B cell (primary cell): Measurements from ENCODE around the gene PRTN3. TPM values are rescaled to one million over a fixed set of nuclear protein-coding genes. Genes with fewer than 3 reads are reported as not detected.

Experiments
- ATAC-seq: fragments of 200-7000 bp; cut with Tn5 transposase; one replicate; pipeline ENCODE4 v1.10.0; 2021; ENCODE audit warnings: low read depth, mild to moderate bottlenecking, moderate number of reproducible peaks, moderate library complexity
- CTCF ChIA-PET: fragments of 350-600 bp; sonication (Branson Sonifier 250); formaldehyde crosslinking; loops from one replicate; lab custom pipeline; 2021; ENCODE audit warnings: antibody characterized with exemption, inconsistent platforms; lab: Charles Lee
- POLR2A ChIA-PET: fragments of 350-600 bp; sonication (Branson Sonifier 250); formaldehyde crosslinking; loops from one replicate; lab custom pipeline; 2021; ENCODE audit warnings: antibody characterized with exemption; lab: Charles Lee
- DNase-seq: peaks from one replicate; pipeline ENCODE4 v3.0.0; 2013
- H2AFZ ChIP-seq: 2 replicates; pipeline ENCODE4 v1.6.1; 2012; ENCODE audit warnings: mild to moderate bottlenecking, low read depth, low read length; ENCODE audit not compliant: insufficient read depth, poor library complexity, severe bottlenecking
- H3K27ac ChIP-seq, 2 donors: 1 replicate in 1 of 2; 2 replicates in 1 of 2; pipeline ENCODE4 v1.5.1; 2012 to 2013; ENCODE audit warnings: low read length in 2 of 2, mild to moderate bottlenecking in 2 of 2, moderate library complexity in 1 of 2
- H3K27me3 ChIP-seq, 4 experiments: fragments of 200-600 bp in 1 of 4; sonication (generic) in 1 of 4; replicated peaks in 1 of 4; 1 replicate in 2 of 4; 2 replicates in 2 of 4; pipeline versions ENCODE4 v1.6.1 to v1.7.0; 2013 to 2016; ENCODE audit warnings: low read length in 3 of 4, mild to moderate bottlenecking in 2 of 4, mixed read lengths in 1 of 4, moderate library complexity in 1 of 4; ENCODE audit not compliant: insufficient read depth in 4 of 4, control insufficient read depth in 3 of 4; ENCODE audit errors: control extremely low read depth in 1 of 4
- H3K36me3 ChIP-seq, 2 experiments: replicated peaks in 1 of 2; 1 replicate in 1 of 2; 2 replicates in 1 of 2; pipeline versions ENCODE4 v1.6.1 to v1.7.1; 2013; ENCODE audit warnings: low read length in 1 of 2; ENCODE audit not compliant: insufficient read depth in 2 of 2, control insufficient read depth in 1 of 2; ENCODE audit errors: control extremely low read depth in 1 of 2, extremely low read depth in 1 of 2
- H3K4me1 ChIP-seq, 2 donors: fragments of 200-600 bp in 1 of 2; sonication (generic) in 1 of 2; 1 replicate in 1 of 2; 2 replicates in 1 of 2; pipeline versions ENCODE4 v1.5.1 to v1.6.1; 2013 to 2017; ENCODE audit warnings: low read length in 2 of 2; ENCODE audit not compliant: control insufficient read depth in 2 of 2, insufficient read depth in 2 of 2
- H3K4me2 ChIP-seq: replicated peaks from 2 replicates; pipeline ENCODE3; 2012; ENCODE audit warnings: mild to moderate bottlenecking, low read depth, low read length; ENCODE audit not compliant: poor library complexity, severe bottlenecking
- H3K4me3 ChIP-seq, 5 experiments: fragments of 200-600 bp in 1 of 5; sonication (generic) in 1 of 5; 1 replicate in 3 of 5; 2 replicates in 2 of 5; pipeline versions ENCODE4 v1.5.1 to v1.7.0; 2011 to 2016; ENCODE audit warnings: low read length in 4 of 5, mild to moderate bottlenecking in 4 of 5, low read depth in 2 of 5, control low read depth in 1 of 5, moderate library complexity in 1 of 5; ENCODE audit not compliant: insufficient read depth in 1 of 5; ENCODE audit errors: control extremely low read depth in 1 of 5, extremely low read depth in 1 of 5
- H3K79me2 ChIP-seq: fragments of 200-600 bp; sonication (generic); one replicate; pipeline ENCODE4 v1.6.0; 2016; ENCODE audit warnings: low read length; ENCODE audit not compliant: control insufficient read depth, insufficient read depth
- H3K9ac ChIP-seq: fragments of 200-600 bp; sonication (generic); 2 replicates; pipeline ENCODE4 v1.6.1; 2017; ENCODE audit warnings: mild to moderate bottlenecking, low read length, moderate library complexity
- H3K9me3 ChIP-seq, 3 donors: one replicate each; pipeline versions ENCODE4 v1.6.1 to v1.7.1; 2013; ENCODE audit warnings: low read length in 2 of 3; ENCODE audit not compliant: control insufficient read depth in 2 of 3, insufficient read depth in 1 of 3; ENCODE audit errors: control extremely low read depth in 1 of 3
- H4K20me1 ChIP-seq: 2 replicates; pipeline ENCODE4 v1.6.0; 2012; ENCODE audit warnings: mild to moderate bottlenecking, low read length; ENCODE audit not compliant: insufficient read depth, control insufficient read depth, poor library complexity, severe bottlenecking
- H3K27ac Mint-ChIP-seq: one replicate; pipeline ENCODE4 v1.8.0; 2021; ENCODE audit warnings: mixed read lengths
- H3K27me3 Mint-ChIP-seq: one replicate; pipeline ENCODE4 v1.8.0; 2021; ENCODE audit warnings: mixed read lengths
- H3K4me1 Mint-ChIP-seq: one replicate; pipeline ENCODE4 v1.8.0; 2021; ENCODE audit warnings: mixed read lengths
- H3K4me3 Mint-ChIP-seq: one replicate; pipeline ENCODE4 v1.8.0; 2021; ENCODE audit warnings: mixed read lengths
- H3K9me3 Mint-ChIP-seq: one replicate; pipeline ENCODE4 v1.8.0; 2022; ENCODE audit warnings: mixed read lengths; ENCODE audit not compliant: insufficient read depth
- CTCF ChIP-seq: fragments of 200-600 bp; IDR thresholded peaks from one replicate; pipeline ENCODE4 v1.8.0; 2022; ENCODE audit warnings: antibody characterized with exemption, mild to moderate bottlenecking
- EZH2 ChIP-seq: IDR thresholded peaks from 2 replicates; pipeline ENCODE4 v1.6.1; 2012; ENCODE audit warnings: borderline replicate concordance, low read depth, mild to moderate bottlenecking, moderate library complexity, low read length; ENCODE audit not compliant: insufficient read depth, poor library complexity, severe bottlenecking
- WGBS: methylation state at CpG from one replicate; pipeline ENCODE4 v1.1.5; 2013; ENCODE audit warnings: missing lambda C conversion rate; ENCODE audit not compliant: insufficient coverage; 5-methylcytosine and 5-hydroxymethylcytosine counted together
- intact Hi-C: fragments of 100-400 bp; cut with micrococcal nuclease; formaldehyde crosslinking; loops from one replicate; pipeline ENCODE4 v1.10.0; 2022
- polyA plus RNA-seq: library from polyadenylated mRNA; depleted of rRNA; stranded (reverse); fragments of >200 nt; gene quantifications from 2 replicates; pipeline ENCODE4 v1.2.3, GENCODE V29; 2012
- total RNA-seq, 2 donors: library from RNA; stranded (reverse); fragments of 120-200 nt in 1 of 2; gene quantifications; 1 replicate in 1 of 2; 2 replicates in 1 of 2; pipeline versions ENCODE4 v1.2.3 to v1.2.4, GENCODE V29; 2013 to 2022

Gene PRTN3
- total and polyA plus RNA-seq, 2 donors (not counting 1 experiment from before 2014, with no cell fraction given) = not detected

- Histone ChIP-seq H3K4me1 (peaks cover 2 to 8% of the 10 kb centered on the region in 2 donors), H3K9me3 (peaks cover 0 to 3% (median 0%) of the 10 kb centered on the region in 3 donors), H2AFZ (no peak overlapping the region), H3K4me2 (peak overlapping the region; percentile 15), H3K27me3 (peaks cover 0 to 48% (median 17%) of the 10 kb centered on the region in 4 experiments), H3K79me2 (no peaks in the 10 kb centered on the region), H4K20me1 (no peaks in the 10 kb centered on the region), H3K36me3 (no peaks in the 10 kb centered on the region), H3K9ac (no peak overlapping the region), H3K27ac (no peak overlapping the region), H3K4me3 (no peak overlapping the region)
- 9% methylated on average over 46 of the region's 46 CpGs for WGBS
- Mint-ChIP-seq H3K4me3 (no peak overlapping the region), H3K9me3 (peaks cover 2% of the 10 kb centered on the region), H3K4me1 (peaks cover 10% of the 10 kb centered on the region), H3K27me3 (peaks cover 22% of the 10 kb centered on the region), H3K27ac (no peak overlapping the region)
- ChIA-PET POLR2A (no interaction called here), CTCF (interaction anchor here (0.6 kb wide), 1 partner anchor 210 kb away, joined by 3 read pairs; the partner anchor contains the start of gene POLRMT)
- TF ChIP-seq EZH2 (no peak), CTCF (no peak)
- DNase-seq (no peak), ATAC-seq (no peak)
- intact Hi-C loops = no loop called here
Observed at GRCh38 chr19:843180-843835, 2.5 kb downstream of the PRTN3 start.

- intact Hi-C loops = no loop called here
- Histone ChIP-seq H4K20me1 (no peaks in the 10 kb centered on the region), H3K9ac (no peak overlapping the region), H3K36me3 (no peaks in the 10 kb centered on the region), H3K4me3 (no peak overlapping the region), H3K4me1 (peaks cover 2 to 8% of the 10 kb centered on the region in 2 donors), H3K79me2 (no peaks in the 10 kb centered on the region), H3K9me3 (peaks cover 0 to 7% (median 0%) of the 10 kb centered on the region in 3 donors), H3K27me3 (peaks cover 0 to 55% (median 18%) of the 10 kb centered on the region in 4 experiments), H2AFZ (no peak overlapping the region), H3K4me2 (peak overlapping the region; percentile 15), H3K27ac (no peak overlapping the region)
- POLR2A ChIA-PET = no interaction called here
- ATAC-seq = no peak
- Mint-ChIP-seq H3K4me1 (peaks cover 10% of the 10 kb centered on the region), H3K9me3 (peaks cover 2% of the 10 kb centered on the region), H3K27me3 (peaks cover 26% of the 10 kb centered on the region), H3K4me3 (no peak overlapping the region), H3K27ac (no peak overlapping the region)
- TF ChIP-seq CTCF (no peak), EZH2 (no peak)
- 28% methylated on average over 30 of the region's 70 CpGs for WGBS
- DNase-seq = no peak
- CTCF ChIA-PET = interaction anchor here (0.6 to 1.6 kb wide), 2 partner anchors 19 to 210 kb away, joined by 3 to 5 read pairs; partner anchors contain the start of gene POLRMT
Observed at GRCh38 chr19:843836-844545, 3.2 kb downstream of the PRTN3 start.
